GM19351 (cell line): ENCODE results near the gene PRKCA.

ENCODE experiments used
- ATAC-seq: cut with Tn5 transposase; IDR thresholded peaks from one replicate; pipeline ENCODE4 v1.9.1; 2021; ENCODE audit warnings: mild to moderate bottlenecking, moderate library complexity; ENCODE audit not compliant: unreplicated experiment

Gene PRKCA

GRCh38 chr17:66562119-66562518 lies 259.7 kb downstream of the PRKCA start:
- no peak for ATAC-seq

- ATAC-seq: no peak
Measured at GRCh38 chr17:66564992-66565465, 262.6 kb downstream of the PRKCA start.

- ATAC-seq: no peak
Measured at GRCh38 chr17:66567234-66568170, 265.1 kb downstream of the PRKCA start.

- ATAC-seq: no peak
Measured at GRCh38 chr17:66569572-66569971, 267.2 kb downstream of the PRKCA start.

GRCh38 chr17:66570447-66571195 lies 268.2 kb downstream of the PRKCA start:
- ATAC-seq: no peak

GRCh38 chr17:66571745-66572144 lies 269.3 kb downstream of the PRKCA start:
- no peak for ATAC-seq

- no peak for ATAC-seq
Measured at GRCh38 chr17:66573078-66573477, 270.7 kb downstream of the PRKCA start.

- ATAC-seq: no peak
Measured at GRCh38 chr17:66574123-66574522, 271.7 kb downstream of the PRKCA start.

GRCh38 chr17:66576473-66576872 lies 274.1 kb downstream of the PRKCA start:
- ATAC-seq: no peak

- ATAC-seq: no peak
Measured at GRCh38 chr17:66577041-66577440, 274.6 kb downstream of the PRKCA start.

GRCh38 chr17:66578781-66579489 lies 276.5 kb downstream of the PRKCA start:
- ATAC-seq: no peak

GRCh38 chr17:66579556-66579955 lies 277.1 kb downstream of the PRKCA start:
- ATAC-seq: no peak

GRCh38 chr17:66580184-66580955 lies 278.0 kb downstream of the PRKCA start:
- ATAC-seq: no peak

GRCh38 chr17:66580956-66581391 lies 278.6 kb downstream of the PRKCA start:
- no peak for ATAC-seq

GRCh38 chr17:66582373-66583111 lies 280.1 kb downstream of the PRKCA start:
- ATAC-seq: no peak

GRCh38 chr17:66583112-66583748 lies 280.8 kb downstream of the PRKCA start:
- no peak for ATAC-seq

- no peak for ATAC-seq
Measured at GRCh38 chr17:66584927-66585326, 282.5 kb downstream of the PRKCA start.

GRCh38 chr17:66585472-66585871 lies 283.1 kb downstream of the PRKCA start:
- ATAC-seq: no peak

- no peak for ATAC-seq
Measured at GRCh38 chr17:66589892-66590291, 287.5 kb downstream of the PRKCA start.
